SU-DHL-6 (cell line): ENCODE results near the gene ZNF804B.

ENCODE experiments used
- H2AFZ ChIP-seq: fragments of 200-600 bp; sonication (generic); 2 replicates; pipeline ENCODE4 v1.6.1; 2014; ENCODE audit warnings: low read depth, mild to moderate bottlenecking, moderate library complexity, mixed read lengths, antibody characterized with exemption, low read length; ENCODE audit not compliant: severe bottlenecking
- H3F3A ChIP-seq: fragments of 200-600 bp; shearing (Covaris generic); 2 replicates; pipeline ENCODE4 v1.6.0; 2016; ENCODE audit warnings: antibody characterized with exemption, mild to moderate bottlenecking; ENCODE audit not compliant: insufficient read depth
- H3K27ac ChIP-seq: fragments of 200-600 bp; sonication (generic); 2 replicates; pipeline ENCODE4 v1.5.1; 2016; ENCODE audit warnings: low read depth, mild to moderate bottlenecking, low read length, moderate library complexity, mixed read lengths
- H3K27me3 ChIP-seq: fragments of 200-600 bp; sonication (generic), shearing (Covaris generic); 2 replicates; pipeline ENCODE4 v1.6.0; 2014; ENCODE audit warnings: mild to moderate bottlenecking, low read length
- H3K36me3 ChIP-seq: fragments of 200-600 bp; sonication (generic); 2 replicates; pipeline ENCODE4 v1.6.1; 2014; ENCODE audit warnings: mild to moderate bottlenecking, low read length, mixed read lengths
- H3K4me2 ChIP-seq: fragments of 300-600, 200-600 bp; shearing (Covaris generic), sonication (generic); 2 replicates; pipeline ENCODE4 v1.6.0; 2014; ENCODE audit warnings: low read length, low read depth, mild to moderate bottlenecking; ENCODE audit not compliant: poor library complexity, severe bottlenecking
- H3K4me3 ChIP-seq: fragments of 200-600 bp; sonication (generic); 2 replicates; pipeline ENCODE4 v1.5.1; 2014; ENCODE audit warnings: antibody characterized with exemption, low read length, mild to moderate bottlenecking, mixed read lengths; ENCODE audit not compliant: insufficient read depth, poor library complexity, severe bottlenecking
- H3K79me2 ChIP-seq: fragments of 200-600 bp; sonication (generic); 2 replicates; pipeline ENCODE4 v1.6.1; 2014; ENCODE audit warnings: mild to moderate bottlenecking, low read length, moderate library complexity; ENCODE audit not compliant: insufficient read depth
- H3K9ac ChIP-seq: fragments of 200-600 bp; sonication (generic); 2 replicates; pipeline ENCODE4 v1.7.0; 2014; ENCODE audit warnings: mild to moderate bottlenecking, low read length
- H3K9me2 ChIP-seq: fragments of 200-600 bp; sonication (generic); replicated peaks from 2 replicates; pipeline ENCODE4 v1.6.1; 2014; ENCODE audit warnings: low read length; ENCODE audit not compliant: insufficient read depth
- H3K9me3 ChIP-seq: fragments of 200-600 bp; sonication (generic); 2 replicates; pipeline ENCODE4 v1.6.1; 2014; ENCODE audit warnings: low read length, mixed read lengths; ENCODE audit not compliant: insufficient read depth
- H4K20me1 ChIP-seq: fragments of 200-600 bp; sonication (generic); 2 replicates; pipeline ENCODE4 v1.6.1; 2014; ENCODE audit warnings: low read depth, mild to moderate bottlenecking, antibody characterized with exemption, low read length, moderate library complexity, mixed read lengths
- CTCF ChIP-seq: fragments of 200-600 bp; sonication (generic); IDR thresholded peaks from one replicate; pipeline ENCODE4 v1.5.1; 2017; ENCODE audit warnings: antibody characterized with exemption, mild to moderate bottlenecking, low read length, moderate library complexity; ENCODE audit not compliant: insufficient read depth, poor library complexity, severe bottlenecking
- EZH2phosphoT487 ChIP-seq: fragments of 200-600 bp; sonication (generic), shearing (Covaris generic); conservative IDR thresholded peaks from 2 replicates; pipeline ENCODE4 v1.6.1; 2018; ENCODE audit warnings: mild to moderate bottlenecking, antibody characterized with exemption, low read length, moderate library complexity, mixed read lengths

Gene ZNF804B

GRCh38 chr7:88859288-88859687 is 99.8 kb downstream of the ZNF804B start:
- Histone ChIP-seq H4K20me1 (no peaks in the 10 kb centered on the region), H3K9me3 (no peaks in the 10 kb centered on the region), H3K9ac (no peak overlapping the region), H3K27ac (no peak overlapping the region), H3K36me3 (no peaks in the 10 kb centered on the region; the same call in 1 of the 2 replicates), H3K4me3 (no peak overlapping the region), H2AFZ (no peak overlapping the region), H3F3A (no peaks in the 10 kb centered on the region), H3K79me2 (no peaks in the 10 kb centered on the region), H3K27me3 (no peaks in the 10 kb centered on the region), H3K4me2 (no peak overlapping the region), H3K9me2 (no peaks in the 10 kb centered on the region)
- no peak for TF ChIP-seq CTCF
- TF ChIP-seq EZH2phosphoT487, result no peak

- no peaks in the 10 kb centered on the region for H3K79me2 ChIP-seq
- H3F3A ChIP-seq, result no peaks in the 10 kb centered on the region
- H3K36me3 ChIP-seq, result no peaks in the 10 kb centered on the region
- H3K27me3 ChIP-seq, result no peaks in the 10 kb centered on the region
- no peak overlapping the region for H3K27ac ChIP-seq
- H3K9me2 ChIP-seq, result no peaks in the 10 kb centered on the region
- H3K9me3 ChIP-seq, result peaks cover 4% of the 10 kb centered on the region; the same call in 1 of the 2 replicates
- no peaks in the 10 kb centered on the region for H4K20me1 ChIP-seq
- H3K9ac ChIP-seq, result no peak overlapping the region
- H2AFZ ChIP-seq, result no peak overlapping the region
- TF ChIP-seq CTCF (no peak), EZH2phosphoT487 (no peak)
- H3K4me3 ChIP-seq, result no peak overlapping the region
- no peak overlapping the region for H3K4me2 ChIP-seq
Measured at GRCh38 chr7:88866265-88866863, 106.9 kb downstream of the ZNF804B start.

GRCh38 chr7:88867158-88867557 is 107.7 kb downstream of the ZNF804B start:
- Histone ChIP-seq H3K27ac (no peak overlapping the region), H2AFZ (no peak overlapping the region), H3K9me3 (peaks cover 4% of the 10 kb centered on the region; the same call in 1 of the 2 replicates), H3K9ac (no peak overlapping the region), H3K27me3 (no peaks in the 10 kb centered on the region), H3K9me2 (no peaks in the 10 kb centered on the region), H3F3A (no peaks in the 10 kb centered on the region), H3K79me2 (no peaks in the 10 kb centered on the region), H3K4me2 (no peak overlapping the region), H3K4me3 (no peak overlapping the region), H4K20me1 (no peaks in the 10 kb centered on the region), H3K36me3 (no peaks in the 10 kb centered on the region)
- no peak for TF ChIP-seq CTCF
- TF ChIP-seq EZH2phosphoT487, result no peak
